A673 (cell line): ENCODE data around the gene NSFL1C. TPM values are rescaled to one million over a fixed set of nuclear protein-coding genes. Genes with fewer than 3 reads are reported as not detected.

Experiments used
- BruUV-seq: library from RNA; stranded (reverse); fragments of 400-500 nt; replicated peaks from 2 replicates; lab custom pipeline; 2021; lab: Mats Ljungman, UMichigan
- CTCF ChIA-PET: fragments of 300-600 bp; sonication (Branson Sonifier 250); formaldehyde crosslinking; loops from one replicate; lab custom pipeline; 2022; ENCODE audit warnings: antibody characterized with exemption; lab: Charles Lee
- POLR2A ChIA-PET: fragments of 300-600 bp; sonication (Branson Sonifier 250); formaldehyde crosslinking; loops from one replicate; lab custom pipeline; 2022; ENCODE audit warnings: antibody characterized with exemption; ENCODE audit not compliant: low non-redundant PET; lab: Charles Lee
- DNase-seq: peaks from one replicate; pipeline ENCODE4 v3.0.0-alpha.2; 2015; ENCODE audit warnings: low spot score
- H3K27ac ChIP-seq: fragments of 200-600 bp; sonication (generic); 2 replicates; pipeline ENCODE4 v1.5.1; 2016; ENCODE audit warnings: mixed run types, low read depth, mild to moderate bottlenecking, mixed read lengths, antibody characterized with exemption, low read length; ENCODE audit not compliant: poor library complexity, severe bottlenecking
- H3K27me3 ChIP-seq: fragments of 200-600 bp; sonication (generic); replicated peaks from 2 replicates; pipeline ENCODE4 v1.6.1; 2017; ENCODE audit warnings: mixed run types, low read depth, mild to moderate bottlenecking, mixed read lengths, antibody characterized with exemption, low read length; ENCODE audit not compliant: insufficient read depth, poor library complexity
- H3K36me3 ChIP-seq: fragments of 200-600 bp; sonication (generic); 2 replicates; pipeline ENCODE4 v1.6.1; 2016; ENCODE audit warnings: mixed run types, mild to moderate bottlenecking, mixed read lengths, antibody characterized with exemption, low read length; ENCODE audit not compliant: insufficient read depth, poor library complexity, severe bottlenecking
- H3K4me1 ChIP-seq: fragments of 200-600 bp; sonication (generic); 2 replicates; pipeline ENCODE4 v1.6.1; 2017; ENCODE audit warnings: mixed run types, mild to moderate bottlenecking, mixed read lengths, antibody characterized with exemption, low read length; ENCODE audit not compliant: insufficient read depth, poor library complexity, severe bottlenecking
- H3K4me3 ChIP-seq: fragments of 200-600 bp; sonication (generic); 2 replicates; pipeline ENCODE4 v1.5.1; 2016; ENCODE audit warnings: low read depth, mixed run types, mild to moderate bottlenecking, mixed read lengths, low read length; ENCODE audit not compliant: poor library complexity, severe bottlenecking
- H3K9me3 ChIP-seq: fragments of 200-600 bp; sonication (generic); 2 replicates; pipeline ENCODE4 v1.6.1; 2016; ENCODE audit warnings: mixed run types, low read depth, mild to moderate bottlenecking, mixed read lengths, antibody characterized with exemption, low read length; ENCODE audit not compliant: poor library complexity, severe bottlenecking
- EZH2 ChIP-seq: fragments of 200-600 bp; sonication (generic); IDR thresholded peaks from 2 replicates; pipeline ENCODE4 v1.6.1; 2017; ENCODE audit warnings: borderline replicate concordance, low read depth, mild to moderate bottlenecking, mixed read lengths, antibody characterized with exemption, low read length; ENCODE audit not compliant: poor library complexity, severe bottlenecking
- intact Hi-C: fragments of 100-400 bp; cut with micrococcal nuclease; formaldehyde crosslinking; loops from one replicate; pipeline ENCODE4 v1.10.0; 2022; ENCODE audit not compliant: unreplicated experiment
- total RNA-seq: library from RNA; stranded (reverse); gene quantifications from 2 replicates; pipeline ENCODE4 v1.2.3, GENCODE V29; 2021
- TF ChIP-seq, protein P1 (sequence below): fragments of 300-800, 200-600 bp; sonication (generic); conservative IDR thresholded peaks from 2 replicates; pipeline ENCODE4 v1.5.1; 2017; ENCODE audit warnings: low read depth, mild to moderate bottlenecking, antibody characterized with exemption, low read length, moderate library complexity, mixed read lengths

NSFL1C gene
- total RNA-seq, 1 experiment from 2014 or later = 158 TPM

DNA sequence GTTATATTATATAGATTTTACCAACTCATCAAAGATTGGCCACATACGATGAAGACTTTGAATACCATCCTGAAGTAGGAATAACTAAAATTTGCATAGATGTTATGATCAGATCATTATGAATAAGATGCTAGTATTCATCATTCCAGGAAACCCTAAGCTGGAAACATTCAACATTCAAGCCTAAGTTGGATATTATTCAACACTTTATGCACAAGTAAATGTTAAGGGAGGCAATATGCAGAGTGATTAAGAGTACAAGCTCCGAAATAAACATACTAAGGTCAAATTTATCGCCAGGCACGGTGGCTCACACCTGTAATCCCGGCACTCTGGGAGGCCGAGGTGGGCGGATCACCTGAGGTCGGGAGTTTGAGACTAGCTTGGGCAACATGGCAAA, 30.4 kb downstream of the NSFL1C start:
- H3K4me3 ChIP-seq = no peak overlapping the region
- peaks cover 4% of the 10 kb centered on the region for H3K36me3 ChIP-seq
- intact Hi-C loops = no loop called here
- CTCF ChIA-PET = no interaction called here
- no peaks in the 10 kb centered on the region for H3K27me3 ChIP-seq
- no peaks in the 10 kb centered on the region for H3K4me1 ChIP-seq
- TF ChIP-seq, protein P1, sequence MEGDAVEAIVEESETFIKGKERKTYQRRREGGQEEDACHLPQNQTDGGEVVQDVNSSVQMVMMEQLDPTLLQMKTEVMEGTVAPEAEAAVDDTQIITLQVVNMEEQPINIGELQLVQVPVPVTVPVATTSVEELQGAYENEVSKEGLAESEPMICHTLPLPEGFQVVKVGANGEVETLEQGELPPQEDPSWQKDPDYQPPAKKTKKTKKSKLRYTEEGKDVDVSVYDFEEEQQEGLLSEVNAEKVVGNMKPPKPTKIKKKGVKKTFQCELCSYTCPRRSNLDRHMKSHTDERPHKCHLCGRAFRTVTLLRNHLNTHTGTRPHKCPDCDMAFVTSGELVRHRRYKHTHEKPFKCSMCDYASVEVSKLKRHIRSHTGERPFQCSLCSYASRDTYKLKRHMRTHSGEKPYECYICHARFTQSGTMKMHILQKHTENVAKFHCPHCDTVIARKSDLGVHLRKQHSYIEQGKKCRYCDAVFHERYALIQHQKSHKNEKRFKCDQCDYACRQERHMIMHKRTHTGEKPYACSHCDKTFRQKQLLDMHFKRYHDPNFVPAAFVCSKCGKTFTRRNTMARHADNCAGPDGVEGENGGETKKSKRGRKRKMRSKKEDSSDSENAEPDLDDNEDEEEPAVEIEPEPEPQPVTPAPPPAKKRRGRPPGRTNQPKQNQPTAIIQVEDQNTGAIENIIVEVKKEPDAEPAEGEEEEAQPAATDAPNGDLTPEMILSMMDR = no peak
- no peak for TF ChIP-seq EZH2
- no peak for DNase-seq
- POLR2A ChIA-PET = no interaction called here
- no TSS peak for BruUV-seq
- H3K9me3 ChIP-seq = no peaks in the 10 kb centered on the region
- no peak overlapping the region for H3K27ac ChIP-seq

DNA sequence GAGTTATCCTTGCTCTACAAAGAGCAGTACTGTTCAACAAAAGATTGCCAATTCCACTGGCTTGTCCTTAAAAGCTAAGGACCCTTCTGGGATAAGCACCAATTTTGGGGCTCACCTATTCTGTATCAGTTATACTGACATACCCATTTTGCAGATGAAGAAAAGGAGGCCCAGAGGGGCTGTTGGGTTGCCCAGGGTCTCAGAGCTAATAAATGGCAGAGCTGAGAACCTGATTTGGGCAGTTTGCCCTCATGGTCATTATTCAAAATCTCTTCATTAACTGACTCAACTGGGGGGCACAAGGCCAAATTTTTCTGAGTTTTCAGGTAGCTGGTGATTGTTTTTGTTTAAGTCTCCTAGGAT, 31.3 kb downstream of the NSFL1C start:
- TF ChIP-seq, protein P1 = no peak
- no peak for TF ChIP-seq EZH2
- intact Hi-C loops = no loop called here
- ChIA-PET CTCF (no interaction called here), POLR2A (no interaction called here)
- DNase-seq = no peak
- no peak overlapping the region for H3K27ac ChIP-seq
- H3K36me3 ChIP-seq = no peaks in the 10 kb centered on the region
- no peaks in the 10 kb centered on the region for H3K9me3 ChIP-seq
- H3K4me3 ChIP-seq = no peak overlapping the region
- no peaks in the 10 kb centered on the region for H3K4me1 ChIP-seq
- H3K27me3 ChIP-seq = no peaks in the 10 kb centered on the region
- no TSS peak for BruUV-seq

DNA sequence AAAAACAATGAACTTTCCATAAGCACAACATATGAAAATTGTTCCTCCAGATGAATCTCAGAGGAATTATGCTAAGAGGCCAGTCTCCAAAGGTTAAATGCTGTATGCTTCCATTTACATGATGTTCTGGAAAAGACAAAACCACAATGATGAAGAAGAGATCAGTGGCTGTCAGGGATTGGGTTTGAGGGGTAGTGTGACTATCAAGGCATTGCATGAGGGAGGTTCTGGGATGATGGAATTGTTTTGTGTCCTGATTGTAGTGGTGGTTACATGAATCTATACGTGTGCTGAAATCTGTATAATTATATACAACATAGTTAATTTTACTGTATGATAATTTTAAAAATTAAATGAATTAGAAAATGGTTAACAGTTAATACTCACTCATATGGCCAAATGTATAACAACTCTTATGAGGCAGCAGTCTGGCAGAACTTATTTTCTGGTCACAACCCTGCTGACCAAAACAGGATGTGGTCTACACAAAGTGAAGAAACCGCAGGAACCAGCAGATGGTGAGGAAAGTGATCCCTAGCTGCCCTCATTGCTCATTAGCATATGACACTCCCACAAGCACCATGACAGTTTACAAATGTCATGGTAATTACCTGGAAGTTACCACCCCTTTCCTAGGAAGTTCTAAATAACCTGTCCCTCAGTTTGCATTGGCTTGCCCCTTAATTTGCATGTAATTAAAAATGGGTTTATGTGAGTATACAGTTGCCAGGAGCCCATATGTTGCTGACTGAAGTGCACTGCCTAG, 31.9 kb downstream of the NSFL1C start:
- H3K27ac ChIP-seq = no peak overlapping the region
- BruUV-seq = no TSS peak
- no peak for DNase-seq

More for the DNA sequence above, 31.9 kb downstream of the NSFL1C start:
- intact Hi-C loops = no loop called here
- CTCF ChIA-PET = no interaction called here
- POLR2A ChIA-PET = no interaction called here
- no peak overlapping the region for H3K4me3 ChIP-seq
- no peaks in the 10 kb centered on the region for H3K4me1 ChIP-seq
- no peak for TF ChIP-seq EZH2
- TF ChIP-seq, protein P1 = no peak
- no peaks in the 10 kb centered on the region for H3K9me3 ChIP-seq
- H3K27me3 ChIP-seq = no peaks in the 10 kb centered on the region
- no peaks in the 10 kb centered on the region for H3K36me3 ChIP-seq
